HT-29 (cell line): Measurements from ENCODE around the gene GSAP. TPM values are rescaled to one million over a fixed set of nuclear protein-coding genes. Genes with fewer than 3 reads are reported as not detected.
"Not testable (repeated sequence)": the region's sequence is repeated elsewhere in the genome, so short reads cannot be mapped to it uniquely, and the experiment has no call there.

Experiments used
- DNase-seq: peaks from one replicate; pipeline ENCODE4 v3.0.0-alpha.2; 2015; ENCODE audit warnings: low spot score
- total RNA-seq: library from RNA; depleted of rRNA; stranded (reverse); fragments of >200 nt; shearing (Covaris generic); gene quantifications from 2 replicates; pipeline ENCODE4 v1.2.3, GENCODE V29; 2014; rRNA removed

GSAP gene
- total RNA-seq, 1 experiment from 2014 or later: 3.7 TPM

DNA sequence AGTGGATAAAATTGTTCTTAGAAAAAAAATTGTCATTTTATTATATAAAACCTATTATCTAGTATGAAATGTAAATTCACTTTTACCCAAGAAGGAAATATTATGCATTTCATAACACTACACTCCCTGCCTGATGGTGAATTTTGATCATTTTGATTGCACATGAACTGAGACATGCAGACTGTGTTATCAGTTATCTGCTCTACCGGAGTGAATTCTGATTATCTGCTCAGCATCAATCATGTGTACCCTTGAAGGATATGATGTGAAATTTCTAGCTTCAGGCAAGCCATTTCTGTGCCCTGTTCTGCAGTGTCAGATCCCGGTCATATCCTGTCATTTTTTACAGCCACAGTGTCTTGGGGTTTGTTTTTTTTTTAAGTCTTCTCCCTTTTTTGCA, 131.5 kb downstream of the GSAP start:
- no peak for DNase-seq

DNA sequence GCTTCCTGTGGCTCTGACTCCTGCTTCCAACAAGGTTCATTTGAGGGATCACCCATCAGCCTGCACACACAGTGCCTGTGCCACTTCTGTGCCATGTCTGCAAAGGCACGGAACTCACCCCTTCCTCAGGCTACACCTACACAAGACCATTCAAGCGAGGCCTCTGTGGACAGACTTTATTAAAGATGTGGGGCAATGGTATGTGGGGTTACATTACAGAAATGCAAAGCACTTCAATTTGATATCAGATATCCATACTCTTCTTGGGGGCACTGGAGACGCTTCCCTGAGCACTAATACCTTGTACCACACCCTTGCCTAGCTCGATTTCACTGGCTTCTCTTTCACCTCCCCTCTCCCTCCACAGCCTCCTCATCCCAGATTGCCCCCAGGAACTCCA, 132.1 kb downstream of the GSAP start:
- DNase-seq: no peak

DNA sequence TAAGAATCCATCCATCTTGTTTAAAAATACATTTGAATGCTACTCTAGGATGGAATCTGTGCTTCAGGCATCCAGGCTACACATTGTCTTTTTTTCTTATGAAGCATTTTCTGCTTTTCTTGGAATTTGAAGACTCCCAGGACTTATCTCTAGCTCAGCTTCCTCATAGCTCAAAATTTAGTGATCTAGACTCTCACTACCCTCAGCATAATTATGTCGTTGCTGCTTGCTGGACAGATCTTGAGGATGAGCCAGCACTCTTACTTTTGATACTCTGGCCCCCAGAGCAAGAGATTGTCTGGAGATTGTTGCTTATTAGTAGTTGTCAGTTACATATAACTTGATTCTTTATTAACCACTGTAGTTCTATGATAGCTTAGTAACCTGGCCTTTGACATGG, 133.3 kb downstream of the GSAP start:
- no peak for DNase-seq

DNA sequence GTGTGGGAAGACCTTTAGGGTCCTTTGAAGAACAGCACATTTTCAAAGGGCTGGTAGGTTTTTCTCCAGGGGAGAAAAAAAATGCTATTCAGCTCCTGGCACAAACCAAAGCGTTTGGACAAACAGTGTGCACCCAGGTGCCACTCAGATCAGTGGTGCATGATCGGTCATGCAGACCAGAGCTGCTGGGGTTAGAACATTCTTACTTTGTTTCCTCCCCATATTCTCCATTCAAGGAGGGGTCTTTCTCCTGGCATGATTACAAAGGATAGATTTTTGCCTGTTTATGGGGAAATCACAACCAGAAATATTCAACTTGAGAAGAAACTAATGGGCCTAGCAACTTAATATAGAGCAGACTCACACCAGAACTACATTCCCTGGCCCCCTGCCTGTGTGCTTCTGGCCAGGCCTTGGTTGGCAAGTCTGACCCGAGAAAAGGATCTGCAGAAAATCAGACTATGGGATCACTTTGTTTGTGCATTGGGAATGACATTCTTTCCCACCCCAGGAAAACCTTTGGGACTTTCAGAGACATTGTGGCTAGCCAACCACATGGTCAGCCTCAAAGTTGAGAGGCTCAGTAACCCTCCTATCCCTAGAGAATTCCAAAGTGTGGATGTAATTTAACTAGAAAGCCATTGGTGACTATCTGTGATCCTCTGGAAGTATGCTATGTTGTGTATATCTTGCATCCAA, 134.2 kb downstream of the GSAP start:
- DNase-seq: no peak

DNA sequence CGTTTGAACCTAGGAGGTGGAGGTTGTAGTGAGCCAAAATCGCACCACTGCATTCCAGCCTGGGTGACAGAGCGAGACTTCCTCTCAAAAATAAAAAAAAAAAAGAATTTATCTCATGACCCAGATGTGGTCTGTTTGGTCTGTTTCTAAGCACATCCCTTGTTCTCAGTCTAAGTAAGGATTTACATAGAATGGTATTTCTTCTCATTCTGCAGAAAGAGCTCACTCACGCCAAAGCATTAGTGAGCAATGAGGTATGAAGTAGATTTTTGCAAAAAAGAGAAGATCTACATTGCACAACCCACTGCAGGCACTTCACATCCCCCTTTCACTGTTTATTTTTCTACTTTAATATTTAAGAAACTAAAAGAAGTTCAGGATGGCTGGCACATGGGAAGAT, 140.0 kb downstream of the GSAP start:
- no peak for DNase-seq

DNA sequence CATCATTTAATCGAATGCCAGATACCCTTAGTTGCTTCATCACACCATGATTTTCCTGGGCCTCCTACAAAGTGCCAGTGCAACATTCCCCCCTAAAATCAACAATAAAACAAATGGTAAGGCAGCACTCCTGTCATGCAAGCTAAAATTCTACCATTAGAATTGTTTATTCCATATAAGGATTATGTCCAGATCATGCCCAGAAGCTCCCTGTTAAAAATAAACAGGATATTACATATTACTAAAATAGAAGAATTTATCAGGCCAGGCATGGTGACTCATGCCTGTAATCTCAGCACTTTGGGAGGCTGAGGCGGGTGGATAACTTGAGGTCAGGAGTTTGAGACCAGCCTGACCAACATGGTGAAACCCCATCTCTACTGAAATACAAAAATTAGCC, 140.5 kb downstream of the GSAP start:
- DNase-seq: not testable (repeated sequence)

DNA sequence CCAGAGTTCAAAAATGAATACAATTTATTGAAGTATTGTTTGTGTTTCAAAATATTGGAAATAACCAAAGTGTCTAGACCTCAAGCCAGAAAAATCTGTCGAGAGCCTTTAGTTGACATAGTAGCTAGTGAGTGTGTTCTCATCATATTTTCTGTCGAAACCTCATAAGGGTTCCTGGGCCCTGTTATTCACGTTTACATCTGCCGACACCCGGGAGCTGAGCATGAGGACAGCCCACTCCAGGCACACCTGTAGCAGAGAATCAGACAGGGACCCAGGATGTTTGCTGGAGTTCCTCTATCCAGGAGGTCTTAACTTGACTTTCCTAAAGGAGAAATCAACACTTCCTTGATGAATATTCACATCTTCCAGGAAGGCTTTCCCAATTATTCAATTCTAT, 144.4 kb downstream of the GSAP start:
- DNase-seq: no peak

DNA sequence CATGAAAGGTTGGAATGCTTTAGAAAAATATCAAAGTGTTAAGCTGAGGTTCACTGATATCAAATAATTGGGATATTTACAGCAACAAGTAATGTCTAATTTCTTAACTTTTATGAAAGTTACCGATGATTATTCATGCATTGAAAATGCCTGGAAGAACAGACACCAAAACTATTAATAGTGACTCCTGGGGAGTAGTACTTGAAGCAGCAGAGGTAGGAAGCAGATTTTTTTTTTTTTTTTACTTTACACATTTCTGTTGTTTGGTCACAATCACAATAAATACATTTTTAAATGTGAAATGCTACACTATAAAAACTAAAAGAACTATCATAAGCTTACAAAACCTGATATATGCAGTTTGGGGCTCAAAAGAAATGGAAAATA, 146.1 kb downstream of the GSAP start:
- DNase-seq: no peak

DNA sequence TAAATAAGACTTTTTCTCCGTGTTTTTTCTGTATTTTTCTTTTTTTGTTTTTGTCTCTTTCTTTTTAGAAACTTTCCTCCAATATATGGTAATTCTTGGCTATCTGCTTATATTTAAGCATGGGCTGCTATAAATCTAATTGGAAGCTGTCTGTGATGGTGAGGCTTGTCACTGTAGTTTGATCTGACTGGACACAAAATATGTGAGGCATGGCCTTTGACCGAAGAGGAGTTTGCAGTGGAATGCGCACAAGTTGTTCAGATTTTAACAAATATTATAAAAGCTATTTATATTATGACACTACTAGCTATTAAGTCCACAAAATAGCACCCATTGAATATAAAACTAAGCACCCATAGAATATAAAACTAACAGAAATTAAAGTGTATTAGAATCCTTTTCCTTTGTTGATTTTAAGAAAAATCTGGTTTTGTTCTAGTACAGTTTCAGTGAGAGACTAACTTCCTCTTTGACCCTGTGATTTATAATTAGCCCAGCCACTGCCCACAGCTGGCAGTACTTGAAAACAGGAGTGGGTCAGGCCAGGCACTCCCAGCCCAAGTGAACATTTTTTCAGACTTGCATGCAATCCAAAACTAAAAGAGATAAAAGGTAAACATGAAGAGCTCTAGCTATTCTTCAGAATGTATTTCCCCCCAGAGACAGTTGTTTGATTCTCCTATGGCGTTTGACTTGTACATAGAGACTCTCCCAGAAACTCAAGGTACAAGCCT, 146.6 kb downstream of the GSAP start:
- DNase-seq: no peak

DNA sequence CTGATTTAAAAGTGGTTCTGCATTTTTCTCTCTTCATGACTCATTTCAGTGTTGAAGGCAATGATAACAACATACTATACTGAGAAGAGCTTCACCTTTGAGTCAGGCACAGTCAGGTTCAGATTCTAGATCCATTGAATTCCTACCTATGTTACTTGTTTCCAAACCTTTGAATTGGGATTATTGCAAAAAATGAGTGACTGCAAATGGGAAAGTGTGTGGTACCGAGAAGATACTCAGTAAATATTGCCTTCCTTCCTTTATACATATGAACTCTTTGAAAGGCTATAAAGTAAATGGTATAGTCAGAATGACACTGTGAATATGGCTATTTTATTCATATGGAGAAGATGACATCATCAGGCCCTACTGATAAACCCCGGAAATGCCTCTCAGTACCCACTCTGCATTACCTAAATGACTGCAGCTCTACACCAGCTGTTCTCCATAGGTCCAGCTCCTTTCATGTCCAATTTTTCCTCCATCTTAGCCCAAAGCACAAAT, 149.8 kb downstream of the GSAP start:
- no peak for DNase-seq

DNA sequence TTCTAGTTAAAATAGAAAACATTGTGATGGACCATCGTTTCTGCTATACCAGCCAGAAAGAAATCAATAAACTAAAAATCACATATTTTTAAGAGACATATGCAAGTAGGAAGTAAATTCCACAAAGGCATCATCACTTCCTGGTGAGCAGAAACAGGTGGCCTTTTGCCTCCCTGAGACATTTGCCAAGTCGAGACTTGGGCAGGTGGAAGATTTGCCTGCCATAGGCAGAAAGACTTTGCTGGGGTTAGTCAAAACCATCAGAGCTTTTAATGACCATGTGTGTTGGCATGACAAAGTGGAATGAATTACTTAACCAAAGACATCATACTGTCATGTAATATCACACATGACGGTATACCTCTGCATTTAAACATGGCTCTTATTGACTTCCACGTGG, 150.5 kb downstream of the GSAP start:
- DNase-seq: no peak

DNA sequence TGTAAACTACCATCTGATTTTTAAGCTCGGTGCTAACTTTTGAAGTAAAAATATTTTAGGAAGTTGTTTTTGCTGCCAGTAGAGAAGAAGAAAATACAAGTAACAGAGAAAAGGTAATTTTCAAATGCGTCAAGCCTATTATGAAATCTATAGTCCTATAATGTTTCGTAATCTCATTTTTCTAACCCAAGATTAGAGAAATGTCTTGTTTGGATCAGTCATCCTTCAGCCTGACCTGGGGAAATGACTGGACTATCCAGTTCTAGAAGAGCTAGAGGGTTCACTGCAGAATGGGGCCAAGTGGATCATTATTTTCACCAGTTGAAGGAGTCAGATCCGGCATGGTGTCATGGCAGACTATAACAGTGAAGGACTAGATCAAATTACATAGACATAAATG, 153.8 kb downstream of the GSAP start:
- DNase-seq: no peak

Other genes starting within 250 kb of the GSAP start
- not detected in 2 replicates for gene FGL2, start 216.5 kb downstream of the GSAP start, total RNA-seq
- 23.6 and 29.6 TPM in 2 replicates for gene PTPN12, start 120.9 kb upstream of the GSAP start, total RNA-seq